HG02642 (cell line): ENCODE results near the gene CRB2.
"Not testable (repeated sequence)": the region's sequence is repeated elsewhere in the genome, so short reads cannot be mapped to it uniquely, and the experiment has no call there.

Experiments used
- ATAC-seq: cut with Tn5 transposase; IDR thresholded peaks from one replicate; pipeline ENCODE4 v1.9.1; 2021; ENCODE audit warnings: mild to moderate bottlenecking; ENCODE audit not compliant: unreplicated experiment, poor library complexity

CRB2 gene

DNA sequence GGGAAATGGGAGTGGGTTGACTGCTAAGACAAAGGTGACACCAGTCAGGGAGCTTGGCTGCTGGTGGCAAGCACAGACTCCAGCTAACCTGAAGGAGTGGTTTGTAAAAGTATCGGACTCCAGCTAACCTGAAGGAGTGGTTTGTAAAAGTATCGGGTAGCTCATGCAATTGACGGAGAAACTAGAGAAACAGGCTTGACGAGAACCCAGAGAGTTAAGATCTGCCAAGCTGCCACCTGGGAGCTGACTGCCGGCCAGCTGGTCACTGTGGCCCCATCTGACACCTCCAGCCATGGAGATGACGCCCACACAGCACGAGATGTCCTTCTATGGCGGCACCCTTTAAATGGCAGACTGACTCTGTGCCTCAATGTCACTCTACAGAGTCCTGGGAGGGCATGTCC is 28.3 kb upstream of the CRB2 start:
- ATAC-seq = no peak

GRCh38 chr9:123329329-123329955 is 26.6 kb upstream of the CRB2 start:
- ATAC-seq = no peak

DNA sequence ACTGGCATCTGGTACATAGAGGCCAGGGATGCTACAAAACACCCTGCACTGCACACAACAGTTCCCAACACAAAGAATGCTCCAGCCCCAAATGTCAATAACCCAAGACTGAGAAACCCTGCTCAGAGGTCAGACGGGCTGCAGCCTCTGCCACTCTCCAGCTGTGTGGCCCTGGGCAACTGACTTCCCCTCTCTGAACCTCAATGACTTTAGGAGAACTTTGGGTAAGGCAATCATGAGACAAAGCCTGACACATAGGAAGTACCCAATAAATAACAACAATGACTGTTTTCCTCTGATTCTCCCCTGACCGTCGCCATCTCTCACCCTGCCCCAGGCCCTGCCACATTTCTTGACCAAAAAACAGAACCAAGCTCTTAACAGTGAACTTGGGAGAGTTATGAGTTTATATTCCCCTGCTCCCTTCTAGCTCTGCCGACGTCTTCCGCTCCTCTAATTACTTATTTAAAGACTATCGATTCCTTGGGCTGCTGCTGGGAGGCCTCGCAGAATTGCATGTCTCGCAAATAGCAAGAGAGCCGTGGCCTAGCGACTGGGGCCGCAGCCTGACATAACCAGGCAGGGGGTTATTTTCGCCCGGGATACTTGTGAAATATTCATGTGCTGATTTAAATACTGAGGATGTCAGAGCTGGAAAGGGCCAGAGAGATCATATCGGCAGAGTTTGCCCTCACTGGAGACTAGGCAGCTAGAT is 24.5 kb upstream of the CRB2 start:
- ATAC-seq = no peak

- not testable (repeated sequence) for ATAC-seq
Measured at GRCh38 chr9:123333058-123333669, 22.8 kb upstream of the CRB2 start.

DNA sequence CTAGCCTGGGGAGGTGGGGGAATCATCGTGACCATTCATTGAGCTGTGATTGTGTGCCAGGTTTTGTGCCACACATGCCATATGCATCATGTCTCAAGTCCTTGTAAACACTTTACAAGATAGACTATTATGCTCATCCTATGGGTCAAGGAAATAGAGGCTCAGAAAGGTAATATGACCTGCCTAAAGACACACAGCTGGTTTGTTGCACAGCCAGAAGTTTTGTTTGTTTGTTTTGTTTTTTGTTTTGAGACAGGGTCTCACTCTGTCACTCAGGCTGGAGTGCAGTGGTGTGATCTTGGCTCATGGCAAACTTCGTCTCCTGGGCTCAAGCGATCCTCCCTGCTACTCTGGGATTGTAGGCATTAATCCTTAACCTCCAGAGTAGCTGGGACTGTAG is 21.4 kb upstream of the CRB2 start:
- ATAC-seq = no peak

GRCh38 chr9:123335193-123335985 is 20.6 kb upstream of the CRB2 start:
- ATAC-seq = no peak

DNA sequence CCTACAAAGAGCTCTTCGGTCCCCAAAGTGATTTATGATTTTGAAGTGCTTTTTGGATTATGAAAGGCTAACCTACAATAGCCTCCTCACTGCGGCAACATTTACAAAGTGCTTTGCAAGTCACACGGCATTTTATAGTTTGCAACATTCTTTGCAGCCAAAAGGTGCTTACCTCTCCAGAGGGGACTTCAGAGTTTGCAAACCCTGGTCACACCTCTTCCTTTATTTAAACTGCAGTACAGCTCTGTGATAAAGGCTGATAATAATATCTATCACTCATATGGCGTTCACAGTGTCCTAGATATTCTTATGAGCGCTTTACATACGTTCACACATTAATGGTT is 20.0 kb upstream of the CRB2 start:
- ATAC-seq = no peak

GRCh38 chr9:123336449-123336848 is 19.5 kb upstream of the CRB2 start:
- no peak for ATAC-seq

DNA sequence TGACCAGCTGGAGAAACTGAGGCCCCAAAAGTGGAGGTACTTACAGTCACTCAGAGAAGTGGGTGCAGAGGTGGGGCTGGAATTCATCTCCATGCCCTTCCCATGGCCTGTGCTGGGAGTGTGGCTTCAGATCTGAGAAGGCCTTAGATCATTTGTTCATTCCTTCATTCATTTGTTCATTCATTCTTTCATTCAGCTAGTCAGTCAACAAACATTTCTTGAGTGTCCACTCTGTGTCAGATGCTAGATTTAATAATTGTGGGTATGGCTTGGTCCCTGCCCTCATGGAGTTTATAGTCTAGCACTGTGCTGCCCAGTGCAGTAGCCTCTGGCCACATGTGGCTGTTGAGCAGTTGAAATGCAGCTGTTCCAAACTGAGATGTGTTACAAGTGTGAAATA is 19.0 kb upstream of the CRB2 start:
- ATAC-seq = no peak

GRCh38 chr9:123337971-123338370 is 18.0 kb upstream of the CRB2 start:
- ATAC-seq = no peak

GRCh38 chr9:123338710-123339665 is 17.0 kb upstream of the CRB2 start:
- peak; percentile 69 for ATAC-seq

GRCh38 chr9:123339666-123340510 is 16.1 kb upstream of the CRB2 start:
- ATAC-seq = peak; percentile 48

- no peak for ATAC-seq
Measured at GRCh38 chr9:123341816-123342215, 14.2 kb upstream of the CRB2 start.

- ATAC-seq = no peak
Measured at GRCh38 chr9:123342247-123342646, 13.8 kb upstream of the CRB2 start.

DNA sequence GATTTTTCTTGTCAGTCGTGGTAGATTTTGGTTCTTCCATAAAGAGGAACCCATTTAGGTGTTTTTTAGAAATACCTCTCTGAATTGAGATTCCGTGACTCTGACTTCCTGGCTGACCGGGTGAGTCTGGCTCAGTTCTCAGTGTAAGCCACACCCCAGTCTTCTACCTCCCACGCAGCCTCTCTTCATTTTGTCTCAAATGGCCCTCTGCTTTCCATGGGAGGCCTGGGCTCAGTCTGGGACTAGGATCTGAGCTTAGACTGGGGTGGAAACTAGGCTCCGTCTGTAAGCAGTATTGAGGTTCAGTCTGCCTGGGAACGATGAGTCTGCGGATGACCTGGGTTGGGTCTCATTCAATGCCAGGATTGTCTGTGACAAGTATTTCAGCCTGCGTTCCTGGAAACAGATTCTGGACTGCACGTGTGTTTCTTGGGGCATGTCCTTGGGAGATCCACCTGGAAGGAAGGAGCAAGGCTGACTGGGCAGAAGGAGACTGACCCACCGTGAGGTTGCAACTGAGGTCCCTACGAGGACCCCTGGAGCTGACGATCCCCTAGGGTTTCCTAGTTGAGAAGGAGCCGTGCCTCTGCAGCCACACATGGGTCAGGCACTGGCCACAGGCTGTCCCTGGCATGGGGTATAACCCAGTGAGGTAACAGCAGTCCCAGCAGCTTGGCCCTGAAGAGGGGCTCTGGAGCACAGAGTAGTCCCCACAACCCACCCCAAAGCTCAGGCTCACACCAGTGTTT is 12.4 kb upstream of the CRB2 start:
- no peak for ATAC-seq

DNA sequence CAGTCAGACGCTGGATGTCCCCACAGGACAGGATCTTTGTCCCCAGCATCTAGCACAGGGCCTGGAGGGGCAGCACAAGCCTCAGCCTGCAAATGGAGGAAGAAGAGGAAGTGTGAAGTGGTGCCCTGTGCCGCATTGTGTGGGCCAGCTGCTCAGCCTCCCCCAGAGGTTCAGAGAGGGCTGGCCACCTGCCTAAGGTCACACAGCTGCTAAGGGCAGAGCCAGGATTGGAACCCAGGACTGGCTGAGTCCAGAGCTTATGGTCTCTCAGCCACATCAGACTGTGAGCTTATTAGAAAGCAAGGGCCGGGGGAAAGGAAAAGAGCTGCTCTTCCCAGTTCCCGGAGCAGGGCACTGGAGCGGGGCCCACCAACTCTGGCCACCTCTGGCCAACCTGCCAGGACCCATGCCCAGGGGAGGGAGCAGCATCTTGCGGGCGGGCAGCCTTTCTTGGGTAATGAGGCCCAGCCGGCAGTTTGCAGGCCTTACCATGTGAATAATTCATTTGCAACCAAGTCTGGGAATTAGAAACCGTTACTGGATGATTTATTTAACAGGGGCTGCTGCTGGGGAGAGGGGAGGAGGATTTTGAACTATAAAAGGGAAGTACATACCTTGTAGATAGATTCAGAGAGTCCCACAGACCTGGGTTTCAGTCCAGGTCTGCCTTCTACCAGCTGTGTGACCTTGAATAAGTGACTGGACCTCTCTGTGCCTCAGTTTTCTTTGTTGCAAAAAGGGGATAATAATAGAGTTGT is 11.6 kb upstream of the CRB2 start:
- ATAC-seq = no peak

DNA sequence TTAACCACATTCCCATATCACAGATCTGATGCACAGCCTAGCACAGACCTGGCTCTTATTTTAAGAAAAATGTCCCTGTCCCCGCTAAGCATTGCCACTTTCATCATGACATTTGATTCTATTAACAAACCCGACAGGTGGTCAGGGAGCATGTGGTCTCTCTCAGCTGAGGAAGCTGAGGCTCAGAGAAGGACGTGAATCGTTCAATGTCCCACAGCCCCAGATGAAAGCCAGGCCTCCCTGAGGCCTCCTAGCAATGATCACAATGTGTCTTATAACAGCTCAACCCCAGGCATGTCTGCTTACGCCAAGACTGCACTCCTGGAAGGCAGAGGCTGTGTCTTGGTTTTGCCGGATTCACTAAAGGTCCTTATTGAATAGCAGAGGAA is 10.4 kb upstream of the CRB2 start:
- no peak for ATAC-seq

DNA sequence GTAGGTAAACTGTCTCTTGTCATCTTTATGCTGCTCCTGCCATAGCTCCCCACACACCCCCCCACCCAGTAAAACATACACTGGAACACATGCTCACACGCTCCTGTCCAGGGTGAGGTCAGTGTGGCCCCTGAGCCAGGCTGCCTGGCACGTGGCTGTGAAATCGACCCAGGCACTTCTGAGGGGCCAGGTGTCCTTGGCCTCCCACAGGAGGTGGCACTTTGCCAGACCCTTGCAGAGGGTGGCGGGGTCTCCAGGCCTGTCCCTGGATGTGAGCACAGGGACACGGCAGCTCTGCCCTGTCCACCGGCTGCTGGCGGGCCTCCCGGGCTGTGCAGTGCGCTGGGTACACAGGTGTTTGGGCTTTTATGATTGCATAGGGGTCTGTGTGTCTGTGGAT is 10.0 kb upstream of the CRB2 start:
- ATAC-seq = no peak
